Measurements from ENCODE around the gene SCPEP1.
"Not testable (repeated sequence)": the region's sequence is repeated elsewhere in the genome, so short reads cannot be mapped to it uniquely, and the experiment has no call there.

The SCPEP1 gene, protein sequence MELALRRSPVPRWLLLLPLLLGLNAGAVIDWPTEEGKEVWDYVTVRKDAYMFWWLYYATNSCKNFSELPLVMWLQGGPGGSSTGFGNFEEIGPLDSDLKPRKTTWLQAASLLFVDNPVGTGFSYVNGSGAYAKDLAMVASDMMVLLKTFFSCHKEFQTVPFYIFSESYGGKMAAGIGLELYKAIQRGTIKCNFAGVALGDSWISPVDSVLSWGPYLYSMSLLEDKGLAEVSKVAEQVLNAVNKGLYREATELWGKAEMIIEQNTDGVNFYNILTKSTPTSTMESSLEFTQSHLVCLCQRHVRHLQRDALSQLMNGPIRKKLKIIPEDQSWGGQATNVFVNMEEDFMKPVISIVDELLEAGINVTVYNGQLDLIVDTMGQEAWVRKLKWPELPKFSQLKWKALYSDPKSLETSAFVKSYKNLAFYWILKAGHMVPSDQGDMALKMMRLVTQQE

DNA sequence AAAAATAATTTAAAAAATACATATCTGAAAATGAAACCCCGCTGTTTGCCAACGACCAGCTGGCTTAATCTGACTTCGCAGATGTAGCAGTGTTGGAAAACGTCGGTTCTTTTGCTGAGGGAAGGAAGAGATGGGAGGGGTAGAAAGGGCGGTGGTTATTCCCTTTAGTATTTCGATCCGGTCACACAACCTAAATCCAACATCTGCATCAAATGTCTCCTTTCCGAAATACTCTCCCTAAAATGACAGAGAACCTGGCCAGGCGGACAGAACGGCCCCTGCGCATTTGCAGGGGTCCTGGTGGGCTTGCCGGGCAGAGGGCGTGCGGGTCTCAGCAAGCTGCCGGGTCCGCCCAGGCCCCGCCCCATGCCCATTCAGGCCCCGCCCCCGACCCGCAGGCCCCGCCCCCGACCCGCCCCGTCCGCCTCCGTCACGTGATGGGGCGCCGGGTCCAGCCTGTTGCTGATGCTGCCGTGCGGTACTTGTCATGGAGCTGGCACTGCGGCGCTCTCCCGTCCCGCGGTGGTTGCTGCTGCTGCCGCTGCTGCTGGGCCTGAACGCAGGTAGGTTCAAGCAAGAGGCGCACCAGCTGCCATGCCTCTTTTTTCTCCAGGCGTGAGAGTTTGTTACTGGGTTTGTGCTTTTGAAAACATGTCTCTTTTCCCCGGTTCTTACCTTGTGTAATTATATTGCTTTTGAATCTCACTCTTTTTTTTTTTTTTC lies at the start of gene SCPEP1:
TSS of gene SCPEP1 (plus strand) at position 459 of the 723 bp plus-strand sequence. CDS start at position 488, 29 bp downstream.
- Histone ChIP-seq H3K36me3 (ENCODE audit: insufficient read depth, low read length) (peaks cover 3% of the 10 kb centered on the region), H3K4me3 (ENCODE audit: low read length) (peak within 1 kb of the TSS; percentile 90), H3K4me1 (ENCODE audit: insufficient read depth, low read length) (peaks cover 24% of the 10 kb centered on the region), H3K27me3 (ENCODE audit: insufficient read depth, low read length) (no peaks in the 10 kb centered on the region), H3K9me3 (ENCODE audit: low read length) (peaks cover 2% of the 10 kb centered on the region), H2AFZ (ENCODE audit: low read depth, low read length) (peak within 1 kb of the TSS; percentile 91)

DNA sequence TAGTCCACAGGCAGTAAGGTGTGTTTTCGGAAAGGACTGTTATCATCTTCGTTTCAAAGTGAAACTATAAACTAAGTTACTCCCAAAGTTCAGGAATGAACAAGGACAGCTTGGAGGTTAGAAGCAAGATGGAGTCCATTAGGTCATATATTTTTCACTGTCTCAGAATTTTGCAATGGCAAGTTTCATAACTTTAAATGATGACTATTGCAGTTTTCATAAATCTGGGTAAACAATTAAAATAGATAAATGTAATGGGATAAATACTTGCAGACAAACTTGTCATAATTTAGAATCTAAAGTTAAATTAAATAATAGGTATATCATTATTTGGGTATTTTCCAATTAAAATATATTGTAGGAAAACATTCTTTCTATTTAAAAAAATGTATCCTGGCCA lies 49.3 kb upstream of the SCPEP1 start:
- Histone ChIP-seq H3K4me1 (ENCODE audit: insufficient read depth, low read length) (no peaks in the 10 kb centered on the region), H3K9me3 (ENCODE audit: low read length) (peaks cover 1% of the 10 kb centered on the region), H3K4me3 (ENCODE audit: low read length) (no peak overlapping the region), H3K27me3 (ENCODE audit: insufficient read depth, low read length) (no peaks in the 10 kb centered on the region), H3K36me3 (ENCODE audit: insufficient read depth, low read length) (no peaks in the 10 kb centered on the region), H2AFZ (ENCODE audit: low read depth, low read length) (no peak overlapping the region)

DNA sequence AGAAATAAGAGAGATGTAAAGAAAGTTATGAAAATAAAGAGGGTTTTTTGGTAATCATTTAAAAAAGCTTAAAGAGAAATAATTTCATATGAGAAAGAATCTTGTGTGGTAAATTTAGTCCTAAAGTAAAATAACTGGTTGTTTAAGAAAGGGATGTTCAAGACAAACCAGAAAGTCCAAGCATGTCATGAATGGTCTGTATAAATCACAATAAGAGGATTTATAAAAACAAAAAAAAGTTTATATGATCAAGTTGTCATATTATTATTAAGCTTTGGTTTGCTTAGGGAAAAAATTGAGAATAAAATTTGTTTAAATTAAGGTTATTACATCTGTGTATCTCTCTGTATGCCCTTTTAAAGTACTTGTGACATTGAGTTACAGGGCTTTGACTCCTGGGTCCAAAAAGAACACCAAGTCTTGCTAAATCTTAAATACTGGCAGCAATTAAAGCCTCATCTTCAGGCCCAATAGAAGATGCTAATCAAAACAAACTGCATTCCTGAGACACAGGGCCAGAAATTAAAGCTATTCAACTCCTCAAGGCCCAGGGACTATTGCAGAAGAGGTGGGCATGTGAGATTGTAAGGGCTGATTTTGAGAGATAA lies 48.5 kb upstream of the SCPEP1 start:
- H2AFZ ChIP-seq (ENCODE audit: low read depth, low read length): no peak overlapping the region
- no peaks in the 10 kb centered on the region for H3K4me1 ChIP-seq (ENCODE audit: insufficient read depth, low read length)
- H3K9me3 ChIP-seq (ENCODE audit: low read length): peaks cover 1% of the 10 kb centered on the region
- H3K27me3 ChIP-seq (ENCODE audit: insufficient read depth, low read length): no peaks in the 10 kb centered on the region
- no peak overlapping the region for H3K4me3 ChIP-seq (ENCODE audit: low read length)
- H3K36me3 ChIP-seq (ENCODE audit: insufficient read depth, low read length): peaks cover 8% of the 10 kb centered on the region

DNA sequence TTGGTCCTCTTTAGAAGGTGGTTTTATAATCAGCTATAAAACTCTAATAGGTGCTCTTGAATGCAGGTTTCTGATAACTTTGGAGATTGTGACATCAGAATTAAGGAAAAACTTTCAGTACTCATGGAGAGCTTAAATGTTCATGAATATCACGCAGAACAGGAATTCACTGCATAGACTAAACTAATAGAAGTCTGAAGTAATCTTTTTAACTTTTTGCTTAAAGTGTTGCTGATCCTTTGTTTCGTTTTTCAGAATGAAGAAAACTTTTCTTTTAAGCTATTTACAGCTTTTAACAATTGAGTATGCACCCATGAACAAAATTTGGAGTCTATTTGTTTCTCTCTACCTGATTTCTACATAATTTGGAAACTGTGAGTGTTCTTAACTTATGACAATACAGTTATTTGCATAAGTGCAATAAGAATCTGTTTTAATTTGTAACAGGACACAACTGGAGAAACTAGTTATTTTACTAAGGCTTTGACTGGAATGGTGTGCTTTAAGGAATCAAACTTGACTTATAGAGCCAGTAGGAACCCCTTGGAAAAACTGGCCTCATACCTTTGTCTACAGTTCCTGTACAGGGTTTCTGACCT lies 47.1 kb upstream of the SCPEP1 start:
- H3K36me3 ChIP-seq (ENCODE audit: insufficient read depth, low read length): peaks cover 19% of the 10 kb centered on the region
- peaks cover 1% of the 10 kb centered on the region for H3K9me3 ChIP-seq (ENCODE audit: low read length)
- H2AFZ ChIP-seq (ENCODE audit: low read depth, low read length): no peak overlapping the region
- no peaks in the 10 kb centered on the region for H3K27me3 ChIP-seq (ENCODE audit: insufficient read depth, low read length)
- no peaks in the 10 kb centered on the region for H3K4me1 ChIP-seq (ENCODE audit: insufficient read depth, low read length)
- H3K4me3 ChIP-seq (ENCODE audit: low read length): no peak overlapping the region

DNA sequence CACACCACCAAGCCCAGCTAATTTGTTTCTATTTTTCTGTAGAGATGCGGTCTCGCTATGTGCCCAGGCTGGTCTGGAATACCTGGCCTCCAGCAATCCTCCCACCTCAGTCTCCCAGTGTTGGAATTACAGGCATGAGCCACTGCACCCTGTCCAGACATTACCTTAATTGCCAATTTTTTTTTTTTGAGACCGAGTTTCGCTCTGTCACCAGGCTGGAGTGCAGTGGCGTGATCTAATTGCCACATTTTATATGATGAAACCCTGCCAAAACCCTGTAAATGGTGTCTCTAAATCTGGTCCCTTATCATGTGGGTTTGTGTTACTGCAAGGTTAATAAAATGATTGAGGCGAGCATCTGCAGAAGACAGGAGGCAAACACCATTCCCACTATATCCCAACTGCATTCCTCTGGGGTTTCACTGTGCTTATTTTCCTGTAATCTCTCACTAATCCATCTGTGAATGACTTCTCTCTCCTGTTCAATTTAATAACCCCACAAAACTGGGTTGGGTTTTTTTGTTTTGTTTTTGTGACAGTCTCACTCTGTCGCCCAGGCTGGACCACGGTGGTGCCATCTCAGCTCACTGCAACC lies 44.7 kb upstream of the SCPEP1 start:
- peaks cover 6% of the 10 kb centered on the region for H3K9me3 ChIP-seq (ENCODE audit: low read length)
- peaks cover 39% of the 10 kb centered on the region for H3K36me3 ChIP-seq (ENCODE audit: insufficient read depth, low read length)

DNA sequence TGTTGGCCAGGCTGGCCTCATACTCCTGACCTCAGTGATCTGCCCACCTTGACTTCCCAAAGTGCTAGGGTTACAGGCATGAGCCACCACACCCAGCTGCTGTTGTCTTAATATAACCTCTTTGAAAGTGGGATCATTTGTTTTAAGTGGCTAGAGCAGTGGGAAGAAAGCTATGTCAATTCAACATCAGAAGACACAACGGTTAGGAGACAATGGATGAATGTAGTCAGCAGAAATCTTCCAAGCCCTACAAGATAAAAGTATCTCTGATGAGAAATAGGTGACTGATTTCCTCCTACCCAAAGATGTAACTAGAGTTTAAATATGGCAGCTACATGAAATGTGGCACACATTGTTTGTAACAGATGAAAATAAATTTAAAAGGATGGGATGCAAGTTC lies 44.1 kb upstream of the SCPEP1 start:
- Histone ChIP-seq H3K4me1 (ENCODE audit: insufficient read depth, low read length) (no peaks in the 10 kb centered on the region), H3K4me3 (ENCODE audit: low read length) (no peak overlapping the region), H3K9me3 (ENCODE audit: low read length) (peaks cover 6% of the 10 kb centered on the region), H3K27me3 (ENCODE audit: insufficient read depth, low read length) (no peaks in the 10 kb centered on the region), H2AFZ (ENCODE audit: low read depth, low read length) (no peak overlapping the region), H3K36me3 (ENCODE audit: insufficient read depth, low read length) (peaks cover 45% of the 10 kb centered on the region)

More for the DNA sequence above, 44.7 kb upstream of the SCPEP1 start:
- Histone ChIP-seq H2AFZ (ENCODE audit: low read depth, low read length) (no peak overlapping the region), H3K27me3 (ENCODE audit: insufficient read depth, low read length) (no peaks in the 10 kb centered on the region), H3K4me1 (ENCODE audit: insufficient read depth, low read length) (no peaks in the 10 kb centered on the region), H3K4me3 (ENCODE audit: low read length) (no peak overlapping the region)

DNA sequence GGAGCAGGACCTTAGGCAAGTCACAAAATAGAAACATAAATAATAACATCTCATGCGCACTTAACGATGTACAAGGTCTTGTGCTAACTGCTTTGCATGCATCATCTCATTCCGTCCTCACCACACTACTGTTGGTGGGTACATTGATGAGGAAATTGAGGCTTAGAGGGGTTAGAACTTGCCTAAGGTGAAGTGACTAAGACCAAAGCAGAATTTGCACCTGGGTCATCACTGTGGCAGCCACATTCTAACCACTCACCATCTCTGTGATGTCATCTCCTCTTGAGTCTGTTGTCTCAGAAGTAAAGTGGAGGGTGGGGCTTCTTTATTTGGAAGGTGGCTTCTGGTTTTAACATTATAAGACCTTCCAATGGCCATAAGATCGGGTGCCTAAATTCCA lies 43.7 kb upstream of the SCPEP1 start:
- peaks cover 6% of the 10 kb centered on the region for H3K9me3 ChIP-seq (ENCODE audit: low read length)
- no peak overlapping the region for H2AFZ ChIP-seq (ENCODE audit: low read depth, low read length)
- H3K4me1 ChIP-seq (ENCODE audit: insufficient read depth, low read length): no peaks in the 10 kb centered on the region
- peaks cover 49% of the 10 kb centered on the region for H3K36me3 ChIP-seq (ENCODE audit: insufficient read depth, low read length)
- H3K4me3 ChIP-seq (ENCODE audit: low read length): no peak overlapping the region
- no peaks in the 10 kb centered on the region for H3K27me3 ChIP-seq (ENCODE audit: insufficient read depth, low read length)

DNA sequence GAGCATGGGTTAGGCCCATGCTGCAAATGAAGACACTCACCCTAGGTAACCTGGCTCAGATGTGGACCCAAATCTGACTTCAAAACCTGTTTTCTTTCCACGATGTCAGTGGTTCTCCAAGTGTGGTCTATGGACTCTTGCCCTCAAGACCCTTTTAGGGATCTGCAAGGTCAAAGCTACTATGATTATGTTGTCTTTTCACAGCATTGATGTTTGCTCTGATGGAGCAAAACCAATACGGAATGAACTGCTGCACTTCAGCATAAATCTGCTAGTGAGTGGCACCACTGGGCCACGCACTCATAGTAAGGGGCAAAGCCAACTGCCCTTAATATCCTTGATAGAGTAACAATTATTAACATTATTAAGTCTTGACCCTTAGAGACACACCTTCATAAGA lies 42.5 kb upstream of the SCPEP1 start:
- Histone ChIP-seq H3K4me3 (ENCODE audit: low read length) (no peak overlapping the region), H2AFZ (ENCODE audit: low read depth, low read length) (no peak overlapping the region), H3K27me3 (ENCODE audit: insufficient read depth, low read length) (no peaks in the 10 kb centered on the region), H3K9me3 (ENCODE audit: low read length) (peaks cover 6% of the 10 kb centered on the region), H3K36me3 (ENCODE audit: insufficient read depth, low read length) (peaks cover 51% of the 10 kb centered on the region), H3K4me1 (ENCODE audit: insufficient read depth, low read length) (no peaks in the 10 kb centered on the region)

DNA sequence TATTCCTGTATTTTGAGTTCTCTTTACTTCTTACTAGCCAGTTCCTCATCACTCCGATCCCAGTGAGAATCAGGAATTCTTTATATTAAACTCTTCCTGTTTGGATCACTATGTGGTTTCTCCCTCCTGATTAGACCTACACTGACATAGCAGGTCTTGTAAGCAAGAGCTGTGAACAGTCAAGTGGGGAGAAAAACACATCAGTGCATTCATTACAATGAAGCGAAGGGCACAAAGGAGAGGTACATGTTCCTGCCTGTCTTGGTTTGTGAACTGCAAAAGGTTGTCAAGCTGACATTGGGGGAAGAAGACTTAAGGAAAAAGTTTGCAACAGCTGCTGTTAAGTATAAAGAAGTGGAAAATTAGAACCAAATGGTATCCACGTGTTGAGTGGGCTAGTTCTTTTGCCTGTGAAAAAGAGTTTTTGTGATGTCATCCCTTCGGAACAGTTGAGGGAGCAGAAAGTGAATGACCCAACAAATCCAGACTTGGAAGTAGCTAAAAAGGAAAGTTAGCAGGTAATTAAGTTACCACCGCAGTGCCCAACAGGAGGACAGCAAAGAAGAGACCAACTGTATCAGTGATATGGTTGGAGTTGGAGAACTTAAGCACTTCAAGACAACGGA lies 41.1 kb upstream of the SCPEP1 start:
- Histone ChIP-seq H3K4me3 (ENCODE audit: low read length) (no peak overlapping the region), H3K9me3 (ENCODE audit: low read length) (peaks cover 6% of the 10 kb centered on the region), H3K4me1 (ENCODE audit: insufficient read depth, low read length) (no peaks in the 10 kb centered on the region), H3K36me3 (ENCODE audit: insufficient read depth, low read length) (peaks cover 60% of the 10 kb centered on the region), H3K27me3 (ENCODE audit: insufficient read depth, low read length) (no peaks in the 10 kb centered on the region), H2AFZ (ENCODE audit: low read depth, low read length) (no peak overlapping the region)

DNA sequence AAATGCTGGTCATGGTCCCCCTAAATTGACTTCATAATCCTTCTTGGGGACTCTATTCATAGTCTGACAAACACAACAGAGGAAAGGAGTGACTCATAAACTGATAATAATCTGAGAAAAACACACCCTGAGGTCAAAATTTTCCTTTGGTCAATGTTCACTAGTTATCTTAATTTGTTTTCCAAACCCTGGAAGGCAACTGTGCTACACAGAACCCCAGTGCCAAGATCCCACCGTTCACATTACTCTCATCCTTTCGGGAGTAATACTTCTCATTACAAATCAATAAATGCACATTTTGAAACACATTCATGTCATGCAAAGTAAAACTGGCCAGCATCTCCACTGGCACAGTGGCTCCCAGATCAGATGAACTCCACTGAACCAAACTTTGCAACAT lies 40.2 kb upstream of the SCPEP1 start:
- peaks cover 5% of the 10 kb centered on the region for H3K9me3 ChIP-seq (ENCODE audit: low read length)
- H3K4me1 ChIP-seq (ENCODE audit: insufficient read depth, low read length): no peaks in the 10 kb centered on the region
- H3K27me3 ChIP-seq (ENCODE audit: insufficient read depth, low read length): no peaks in the 10 kb centered on the region
- H3K4me3 ChIP-seq (ENCODE audit: low read length): no peak overlapping the region
- peaks cover 63% of the 10 kb centered on the region for H3K36me3 ChIP-seq (ENCODE audit: insufficient read depth, low read length)
- no peak overlapping the region for H2AFZ ChIP-seq (ENCODE audit: low read depth, low read length)

DNA sequence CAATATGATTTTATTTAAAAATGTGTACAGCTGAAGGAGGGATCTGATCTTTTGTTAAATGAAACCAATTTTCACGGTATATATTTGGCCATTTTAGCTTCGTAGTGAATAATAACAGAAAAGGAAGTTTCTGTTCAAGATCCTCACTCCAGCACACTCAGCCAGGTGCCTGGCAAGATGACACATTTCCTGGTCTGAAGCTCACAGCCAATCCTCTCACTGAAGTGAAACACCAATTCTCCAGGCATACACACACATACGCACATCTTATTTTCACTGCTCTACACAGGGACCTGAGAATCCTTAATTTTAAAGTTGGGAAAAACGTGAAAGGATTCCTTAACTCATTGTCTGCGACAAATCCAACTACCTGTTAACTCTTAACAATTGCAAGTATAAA lies 39.7 kb upstream of the SCPEP1 start:
- peaks cover 67% of the 10 kb centered on the region for H3K36me3 ChIP-seq (ENCODE audit: insufficient read depth, low read length)
- H2AFZ ChIP-seq (ENCODE audit: low read depth, low read length); H3K4me1 ChIP-seq (ENCODE audit: insufficient read depth, low read length); H3K9me3 ChIP-seq (ENCODE audit: low read length); H3K4me3 ChIP-seq (ENCODE audit: low read length); H3K27me3 ChIP-seq (ENCODE audit: insufficient read depth, low read length): not testable (repeated sequence)

DNA sequence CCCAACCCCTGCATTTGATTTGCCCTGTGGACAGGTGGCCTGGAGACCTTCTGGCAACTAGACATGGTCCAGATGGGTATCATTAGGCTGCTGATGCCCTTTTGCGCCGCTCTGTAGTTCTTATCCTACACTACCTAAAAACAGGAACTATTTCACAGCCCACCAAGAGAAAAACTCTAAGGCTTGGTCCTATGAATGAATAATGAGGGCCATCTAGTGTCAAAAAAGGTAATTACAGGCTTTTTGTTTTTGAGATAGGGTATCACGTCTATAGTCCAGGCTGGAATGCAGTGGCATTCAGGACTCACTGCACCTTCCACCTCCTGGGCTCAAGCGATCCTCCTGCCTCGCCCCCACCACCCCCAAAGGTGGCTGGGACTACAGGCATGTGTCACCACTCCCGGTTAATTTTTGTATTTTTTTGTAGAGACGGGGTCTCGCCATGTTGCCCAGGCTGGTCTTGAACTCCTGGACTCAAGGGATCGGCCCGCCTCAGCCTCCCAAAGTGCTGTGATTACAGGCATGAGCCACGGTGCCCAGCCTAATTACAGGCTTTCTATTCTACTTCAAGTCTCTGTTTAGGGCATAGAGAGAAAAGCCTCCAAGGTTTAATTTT lies 38.0 kb upstream of the SCPEP1 start:
- Histone ChIP-seq H3K36me3 (ENCODE audit: insufficient read depth, low read length) (peaks cover 67% of the 10 kb centered on the region), H3K9me3 (ENCODE audit: low read length) (peaks cover 5% of the 10 kb centered on the region), H3K4me1 (ENCODE audit: insufficient read depth, low read length) (no peaks in the 10 kb centered on the region), H2AFZ (ENCODE audit: low read depth, low read length) (no peak overlapping the region), H3K27me3 (ENCODE audit: insufficient read depth, low read length) (no peaks in the 10 kb centered on the region), H3K4me3 (ENCODE audit: low read length) (no peak overlapping the region)
